Neural cell (in vitro differentiated cells): ENCODE data around the gene FILIP1.

Experiments used
- CTCF ChIP-seq: fragments of 450-650 bp; IDR thresholded peaks from 2 replicates; pipeline ENCODE4 v1.5.1; 2014; ENCODE audit warnings: antibody characterized with exemption, mild to moderate bottlenecking, moderate library complexity; ENCODE audit not compliant: poor library complexity, severe bottlenecking
- EP300 ChIP-seq: fragments of 450-650 bp; conservative IDR thresholded peaks from 2 replicates; pipeline ENCODE4 v1.6.1; 2014; ENCODE audit warnings: antibody characterized with exemption, mild to moderate bottlenecking, moderate library complexity; ENCODE audit not compliant: poor library complexity, severe bottlenecking
- EZH2 ChIP-seq: fragments of 200-600, 300-800 bp; shearing (Covaris generic), sonication (generic); IDR thresholded peaks from 2 replicates; pipeline ENCODE4 v1.6.1; 2014; ENCODE audit warnings: antibody characterized with exemption, low read length, borderline replicate concordance, mild to moderate bottlenecking; ENCODE audit not compliant: insufficient read depth, poor library complexity, severe bottlenecking
- RAD21 ChIP-seq: fragments of 450-650 bp; conservative IDR thresholded peaks from 2 replicates; pipeline ENCODE4 v1.6.1; 2014; ENCODE audit warnings: antibody characterized with exemption, mild to moderate bottlenecking, moderate library complexity

GRCh38 chr6:75503291-75503690, 9.7 kb upstream of the FILIP1 start:
- no peak for TF ChIP-seq CTCF
- no peak for TF ChIP-seq EP300
- no peak for TF ChIP-seq EZH2
- no peak for TF ChIP-seq RAD21
